ENCODE measurements around the gene PRSS57. TPM values are rescaled to one million over a fixed set of nuclear protein-coding genes. Genes with fewer than 3 reads are reported as not detected.
"Not testable (repeated sequence)": the region's sequence is repeated elsewhere in the genome, so short reads cannot be mapped to it uniquely, and the experiment has no call there.

Gene PRSS57
- total RNA-seq, 1 donor from 2014 or later: not detected

- TF ChIP-seq CTCF (IDR thresholded peaks at IDR 0.05): no peak
- no peak for DNase-seq (ENCODE audit: low spot score in 2 of 2)
- Histone ChIP-seq H3K4me3 (peak within 1 kb of the TSS; percentile 84 to 88), H3K36me3 (peaks cover 0 to 5% of the 10 kb centered on the region in 2 donors), H3K27me3 (no peaks in the 10 kb centered on the region), H3K27ac (peak within 1 kb of the TSS; percentile 97 to 98), H3K4me1 (peaks cover 9 to 21% of the 10 kb centered on the region in 2 donors), H3K9me3 (no peaks in the 10 kb centered on the region)
- intact Hi-C loops (cut with DNase I): loop anchor here (1.0 to 10.0 kb wide), 3 partner anchors 13 to 308 kb away; partner anchors contain the start of genes PTBP1, RNF126 and WDR18
Observed at GRCh38 chr19:676339-677105, 18.7 kb downstream of the PRSS57 start, which contains the start of gene FSTL3. FSTL3 (plus strand) TSS chr19:676392; CDS start chr19:676424, 32 bp downstream.

- no peaks in the 10 kb centered on the region for H3K36me3 ChIP-seq
- TF ChIP-seq CTCF (IDR thresholded peaks at IDR 0.05): no peak
- H3K27me3 ChIP-seq: no peaks in the 10 kb centered on the region
- no peaks in the 10 kb centered on the region for H3K9me3 ChIP-seq
- peaks cover 9 to 21% of the 10 kb centered on the region in 2 donors for H3K4me1 ChIP-seq
- intact Hi-C loops (cut with DNase I): loop anchor here (2.0 to 10.0 kb wide), 2 partner anchors 121 to 309 kb away; partner anchors contain the start of genes PTBP1 and WDR18
- H3K27ac ChIP-seq: peak overlapping the region; percentile 97 to 98
- H3K4me3 ChIP-seq: peak overlapping the region; percentile 84 to 88
- DNase-seq (ENCODE audit: low spot score in 2 of 2): no peak
Observed at GRCh38 chr19:676007-676338, 19.3 kb downstream of the PRSS57 start.

- H3K4me1 ChIP-seq: peaks cover 9 to 21% of the 10 kb centered on the region in 2 donors
- H3K27ac ChIP-seq: peak overlapping the region in 1 of 2 donors; percentile 97
- H3K9me3 ChIP-seq: no peaks in the 10 kb centered on the region
- no peaks in the 10 kb centered on the region for H3K27me3 ChIP-seq
- TF ChIP-seq CTCF (IDR thresholded peaks at IDR 0.05): no peak
- no peak overlapping the region for H3K4me3 ChIP-seq
- intact Hi-C loops (cut with DNase I): loop anchor here (10.0 kb wide), 1 partner anchor 310 kb away; the partner anchor contains the start of gene WDR18
- DNase-seq (ENCODE audit: low spot score in 2 of 2): no peak
- H3K36me3 ChIP-seq: no peaks in the 10 kb centered on the region
Observed at GRCh38 chr19:674282-675151, 20.7 kb downstream of the PRSS57 start.

GRCh38 chr19:670609-671075 is 24.6 kb downstream of the PRSS57 start:
- Histone ChIP-seq H3K27me3 (no peaks in the 10 kb centered on the region), H3K4me1 (peaks cover 0 to 2% of the 10 kb centered on the region in 2 donors), H3K27ac (no peak overlapping the region), H3K4me3 (no peak overlapping the region), H3K9me3 (no peaks in the 10 kb centered on the region), H3K36me3 (no peaks in the 10 kb centered on the region)
- no peak for DNase-seq (ENCODE audit: low spot score in 2 of 2)
- intact Hi-C loops (cut with DNase I): loop anchor here (10.0 kb wide), 1 partner anchor 314 kb away; the partner anchor contains the start of gene WDR18
- TF ChIP-seq CTCF (IDR thresholded peaks at IDR 0.05): no peak

GRCh38 chr19:668675-669434 is 26.4 kb downstream of the PRSS57 start:
- DNase-seq (ENCODE audit: low spot score in 2 of 2); H3K4me3 ChIP-seq; H3K36me3 ChIP-seq; intact Hi-C loops (cut with DNase I); H3K9me3 ChIP-seq; H3K4me1 ChIP-seq; H3K27me3 ChIP-seq; H3K27ac ChIP-seq: not testable (repeated sequence)

GRCh38 chr19:666985-667573 is 28.2 kb downstream of the PRSS57 start:
- intact Hi-C loops (cut with DNase I); H3K36me3 ChIP-seq; H3K4me3 ChIP-seq; H3K27ac ChIP-seq; H3K9me3 ChIP-seq; H3K27me3 ChIP-seq; DNase-seq (ENCODE audit: low spot score in 2 of 2): not testable (repeated sequence)
- H3K4me1 ChIP-seq: peaks cover 5 to 15% of the 10 kb centered on the region in 2 donors
